Endothelial cell (in vitro differentiated cells): ENCODE data around the gene RBBP8. TPM values are rescaled to one million over a fixed set of nuclear protein-coding genes. Genes with fewer than 3 reads are reported as not detected.
A peak's percentile ranks its signal among the peaks of the same experiment; 100 is the strongest.

ENCODE experiments used
- DNase-seq: peaks from one replicate; pipeline ENCODE4 v3.0.0; 2021; ENCODE audit warnings: low spot score
- H3K27ac Mint-ChIP-seq: one replicate; pipeline ENCODE4 v1.8.0; 2021; ENCODE audit warnings: mixed read lengths, inconsistent platforms; ENCODE audit not compliant: unreplicated experiment
- H3K27me3 Mint-ChIP-seq: one replicate; pipeline ENCODE4 v1.8.0; 2021; ENCODE audit warnings: mild to moderate bottlenecking, moderate library complexity, mixed read lengths, inconsistent platforms; ENCODE audit not compliant: unreplicated experiment
- H3K36me3 Mint-ChIP-seq: one replicate; pipeline ENCODE4 v1.8.0; 2021; ENCODE audit warnings: mild to moderate bottlenecking, low read depth, mixed read lengths, inconsistent platforms; ENCODE audit not compliant: unreplicated experiment
- H3K4me1 Mint-ChIP-seq: one replicate; pipeline ENCODE4 v1.8.0; 2021; ENCODE audit warnings: mild to moderate bottlenecking, mixed read lengths, inconsistent platforms; ENCODE audit not compliant: unreplicated experiment
- H3K4me3 Mint-ChIP-seq: one replicate; pipeline ENCODE4 v1.8.0; 2021; ENCODE audit warnings: mild to moderate bottlenecking, mixed read lengths, inconsistent platforms; ENCODE audit not compliant: unreplicated experiment
- H3K9me3 Mint-ChIP-seq: one replicate; pipeline ENCODE4 v1.8.0; 2021; ENCODE audit warnings: mixed read lengths, inconsistent platforms; ENCODE audit not compliant: unreplicated experiment
- CTCF ChIP-seq: fragments of 200-600 bp; sonication (generic); IDR thresholded peaks from one replicate; pipeline ENCODE4 v1.5.0; 2021; ENCODE audit warnings: antibody characterized with exemption; ENCODE audit not compliant: unreplicated experiment
- total RNA-seq: library from RNA; stranded (reverse); fragmentation: NEBNext Ultra II Directional; extraction: Animal tissue kit (Norgen Biotek cat#: 25700); gene quantifications from one replicate; pipeline ENCODE4 v1.2.1, GENCODE V29; 2021; ENCODE audit not compliant: unreplicated experiment

The RBBP8 gene
- total RNA-seq, 1 donor from 2014 or later = 27.0 TPM

DNA sequence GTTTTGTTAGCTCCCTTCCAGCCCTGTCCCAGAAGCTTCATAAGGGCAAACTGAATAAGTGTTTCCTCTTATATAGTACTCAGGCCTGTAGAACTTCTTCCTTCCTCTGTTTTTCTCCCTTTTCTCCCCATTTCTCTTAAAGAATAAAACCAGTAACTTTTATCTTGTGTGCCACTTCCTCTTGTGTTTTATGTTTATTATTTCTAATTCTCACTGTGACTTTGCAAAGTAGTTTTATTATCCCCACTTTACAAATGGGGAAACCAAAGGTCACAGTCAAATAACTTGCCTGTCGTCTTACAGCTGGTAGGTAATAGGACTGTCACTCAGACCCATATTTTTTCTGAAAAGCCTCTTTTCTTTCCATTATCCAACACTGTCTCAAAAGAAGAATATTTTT, 42.4 kb downstream of the RBBP8 start:
- Mint-ChIP-seq H3K27me3 (no peaks in the 10 kb centered on the region), H3K9me3 (no peaks in the 10 kb centered on the region), H3K36me3 (peaks cover 4% of the 10 kb centered on the region), H3K4me3 (no peak overlapping the region), H3K4me1 (peaks cover 7% of the 10 kb centered on the region), H3K27ac (no peak overlapping the region)
- DNase-seq = no peak
- TF ChIP-seq CTCF = no peak

GRCh38 chr18:22977847-22978701, 44.9 kb downstream of the RBBP8 start:
- no peaks in the 10 kb centered on the region for H3K27me3 Mint-ChIP-seq
- H3K4me3 Mint-ChIP-seq = no peak overlapping the region
- peaks cover 7% of the 10 kb centered on the region for H3K4me1 Mint-ChIP-seq
- no peak for TF ChIP-seq CTCF
- peak overlapping the region; percentile 70 for H3K27ac Mint-ChIP-seq
- H3K36me3 Mint-ChIP-seq = peaks cover 4% of the 10 kb centered on the region
- no peak for DNase-seq
- H3K9me3 Mint-ChIP-seq = no peaks in the 10 kb centered on the region

GRCh38 chr18:22980394-22980793, 47.3 kb downstream of the RBBP8 start:
- TF ChIP-seq CTCF = no peak
- Mint-ChIP-seq H3K4me1 (peaks cover 7% of the 10 kb centered on the region), H3K36me3 (peaks cover 4% of the 10 kb centered on the region), H3K9me3 (no peaks in the 10 kb centered on the region), H3K4me3 (no peak overlapping the region), H3K27ac (peak overlapping the region; percentile 32), H3K27me3 (no peaks in the 10 kb centered on the region)
- no peak for DNase-seq

DNA sequence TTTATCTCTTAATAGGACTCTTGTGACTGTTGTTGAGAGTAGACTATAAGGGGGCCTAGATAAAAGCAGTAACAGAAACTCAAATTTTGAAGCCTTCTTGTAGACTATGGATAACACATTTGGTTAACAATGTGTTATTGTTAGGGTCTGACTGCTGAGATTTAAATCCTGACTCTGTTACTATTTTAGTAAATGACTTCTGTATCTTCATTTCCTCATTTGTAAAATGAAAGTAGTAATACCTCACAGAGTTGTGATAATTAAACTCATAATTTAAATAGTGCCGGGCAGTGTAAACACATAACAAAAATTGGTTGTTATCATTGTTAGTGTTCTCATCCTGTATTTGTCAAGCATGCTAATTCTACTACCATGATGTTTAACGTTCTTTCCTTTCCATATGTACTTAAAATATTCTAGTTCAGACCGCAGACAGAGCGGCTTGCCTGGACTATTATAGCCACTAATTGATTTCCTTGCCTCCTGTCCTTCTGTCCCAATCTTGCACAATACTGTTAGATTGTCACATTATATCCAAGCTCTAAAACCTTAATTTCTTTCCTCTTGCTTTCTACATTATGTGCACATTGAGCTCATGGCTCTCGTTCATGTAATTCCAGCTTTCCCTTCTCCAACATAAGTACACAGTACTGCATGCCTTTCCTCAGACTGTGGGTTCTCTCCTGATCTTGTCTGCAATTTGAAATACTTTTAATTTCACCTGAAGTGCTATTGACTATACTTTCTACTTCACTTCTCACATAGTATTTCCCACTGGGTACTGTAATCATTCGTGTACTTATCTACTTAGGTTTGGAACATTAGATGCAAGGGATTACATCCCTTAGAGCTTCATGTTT, 48.4 kb downstream of the RBBP8 start:
- DNase-seq = no peak
- Mint-ChIP-seq H3K4me1 (peaks cover 7% of the 10 kb centered on the region), H3K27me3 (no peaks in the 10 kb centered on the region), H3K36me3 (peaks cover 4% of the 10 kb centered on the region), H3K9me3 (no peaks in the 10 kb centered on the region), H3K27ac (no peak overlapping the region), H3K4me3 (no peak overlapping the region)
- no peak for TF ChIP-seq CTCF
